Stomach smooth muscle (tissue), 2 donors: ENCODE data around the gene NMU.

ENCODE experiments used
- H3K27ac ChIP-seq: one replicate; pipeline ENCODE4 v1.7.0; 2013; ENCODE audit warnings: mild to moderate bottlenecking, low read length, inconsistent platforms
- H3K27me3 ChIP-seq, 2 donors: one replicate each; pipeline ENCODE4 v1.7.0; 2013; ENCODE audit warnings: low read length in 2 of 2; ENCODE audit not compliant: insufficient read depth in 2 of 2, control insufficient read depth in 1 of 2
- H3K36me3 ChIP-seq, 2 donors: one replicate each; pipeline ENCODE4 v1.7.0; 2013; ENCODE audit warnings: low read length in 2 of 2; ENCODE audit not compliant: control insufficient read depth in 2 of 2, insufficient read depth in 2 of 2
- H3K4me1 ChIP-seq: one replicate; pipeline ENCODE4 v1.7.0; 2013; ENCODE audit warnings: low read length; ENCODE audit not compliant: control insufficient read depth, insufficient read depth
- H3K4me3 ChIP-seq, 2 donors: one replicate each; pipeline ENCODE4 v1.7.0; 2013; ENCODE audit warnings: low read length in 2 of 2
- H3K9ac ChIP-seq, 2 donors: one replicate each; pipeline ENCODE4 v1.7.0; 2013; ENCODE audit warnings: low read length in 2 of 2, mild to moderate bottlenecking in 1 of 2
- H3K9me3 ChIP-seq, 2 donors: one replicate each; pipeline ENCODE4 v1.7.0; 2013; ENCODE audit warnings: low read length in 2 of 2; ENCODE audit not compliant: control insufficient read depth in 2 of 2
- donor health status: healthy.
- donor health status: Pancreatic carcinoma.

The NMU gene

GRCh38 chr4:55545641-55546505 is 90.2 kb downstream of the NMU start:
- H3K27ac ChIP-seq = peak overlapping the region; percentile 85
- H3K9me3 ChIP-seq = no peaks in the 10 kb centered on the region
- H3K4me1 ChIP-seq = no peaks in the 10 kb centered on the region
- no peaks in the 10 kb centered on the region for H3K27me3 ChIP-seq
- peak overlapping the region; percentile 77 to 85 for H3K9ac ChIP-seq
- H3K4me3 ChIP-seq = peak overlapping the region; percentile 53 to 87
- no peaks in the 10 kb centered on the region for H3K36me3 ChIP-seq
